ENCODE measurements around the gene TP53TG3C. TPM values are rescaled to one million over a fixed set of nuclear protein-coding genes. Genes with fewer than 3 reads are reported as not detected.
"Not testable (repeated sequence)": the region's sequence is repeated elsewhere in the genome, so short reads cannot be mapped to it uniquely, and the experiment has no call there.

The TP53TG3C gene, protein sequence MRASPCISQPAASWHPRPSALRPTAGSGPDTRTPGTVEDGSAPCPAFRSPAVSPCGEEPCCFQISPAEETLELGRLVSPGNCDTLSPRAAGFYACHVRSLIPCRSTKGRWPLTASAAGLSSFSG
- not detected for total RNA-seq

DNA sequence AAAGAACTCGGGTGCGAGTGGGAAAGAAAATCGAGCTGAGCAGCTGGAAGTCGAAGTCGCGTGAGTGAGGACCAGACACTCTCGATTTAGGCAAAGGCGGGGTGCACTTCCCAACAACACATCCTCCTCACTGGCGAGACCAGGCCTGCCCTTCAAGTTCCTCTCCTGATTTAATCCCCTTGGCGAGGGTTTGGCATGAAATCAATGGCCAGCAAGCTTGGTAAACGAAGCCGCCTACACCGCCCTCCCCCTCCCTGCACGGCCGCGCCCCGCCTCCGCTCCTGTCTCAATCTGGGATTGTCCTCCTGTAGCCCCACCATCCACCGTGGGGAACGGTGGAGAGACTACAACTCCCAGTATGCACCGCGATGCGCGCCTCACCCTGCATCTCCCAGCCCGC lies at the start of gene TP53TG3C:
Gene TP53TG3C, plus strand, starts transcription at position 301 of the 400 bp plus-strand sequence. Its CDS starts 68 bp downstream, at position 369.
- not testable (repeated sequence) for H3K4me3 ChIP-seq; H3K9me3 ChIP-seq; H3K27me3 ChIP-seq (replicated peaks; ENCODE audit: insufficient read depth); H3K27ac ChIP-seq; H3K4me1 ChIP-seq (ENCODE audit: control insufficient read depth in 1 of 2, low read depth in 2 of 2); H3K36me3 ChIP-seq; DNase-seq (ENCODE audit: low spot score); ATAC-seq (ENCODE audit: insufficient number of reproducible peaks, low FRiP score, low read depth)

Other genes starting within 250 kb of the TP53TG3C start
- gene TP53TG3E, start 110.1 kb downstream of the TP53TG3C start, total RNA-seq: not detected
- gene TP53TG3B, start 166.6 kb downstream of the TP53TG3C start, total RNA-seq: not detected

All from thoracic aorta (tissue), 2 donors.